Measurements from ENCODE around the gene PLAC8L1.

Gene PLAC8L1

GRCh38 chr5:146047396-146047795 is 58.0 kb downstream of the PLAC8L1 start:
- H3K4me3 ChIP-seq (ENCODE audit: low read depth, low read length), result no peak overlapping the region

GRCh38 chr5:146043722-146044121 is 61.7 kb downstream of the PLAC8L1 start:
- H3K4me3 ChIP-seq (ENCODE audit: low read depth, low read length), result no peak overlapping the region

DNA sequence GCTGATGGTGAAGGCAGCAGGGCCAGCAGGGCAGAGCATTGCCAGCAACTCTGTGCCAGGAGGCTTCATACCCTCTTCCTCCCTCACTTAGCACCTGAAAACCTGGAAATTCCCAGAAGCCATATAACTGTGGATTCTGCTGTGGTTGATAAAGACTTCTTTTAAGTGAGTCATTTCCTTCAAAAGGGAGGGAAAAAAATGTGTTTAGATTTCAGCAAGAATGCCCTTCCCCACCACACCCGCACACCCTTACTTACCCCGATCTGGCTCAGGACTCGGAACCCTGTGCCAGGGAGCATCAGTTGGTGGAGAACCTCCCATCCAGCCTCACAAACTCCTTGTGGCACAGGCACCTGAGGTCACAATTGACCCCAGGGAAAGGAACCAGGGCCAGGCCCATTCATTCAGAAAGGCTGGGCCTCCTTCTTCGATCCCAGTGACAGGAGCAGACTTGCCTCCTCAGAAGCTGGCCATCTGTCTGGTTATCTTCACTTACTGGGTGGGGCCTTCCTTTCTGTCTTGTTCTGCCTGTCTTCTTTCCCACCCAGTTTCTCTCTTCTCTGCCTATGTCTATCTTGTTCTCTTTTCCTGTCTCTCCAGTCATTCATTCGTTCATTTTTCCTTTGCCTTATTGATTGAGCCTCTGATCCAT is 62.6 kb downstream of the PLAC8L1 start:
- no peak overlapping the region for H3K4me3 ChIP-seq (ENCODE audit: low read depth, low read length)

DNA sequence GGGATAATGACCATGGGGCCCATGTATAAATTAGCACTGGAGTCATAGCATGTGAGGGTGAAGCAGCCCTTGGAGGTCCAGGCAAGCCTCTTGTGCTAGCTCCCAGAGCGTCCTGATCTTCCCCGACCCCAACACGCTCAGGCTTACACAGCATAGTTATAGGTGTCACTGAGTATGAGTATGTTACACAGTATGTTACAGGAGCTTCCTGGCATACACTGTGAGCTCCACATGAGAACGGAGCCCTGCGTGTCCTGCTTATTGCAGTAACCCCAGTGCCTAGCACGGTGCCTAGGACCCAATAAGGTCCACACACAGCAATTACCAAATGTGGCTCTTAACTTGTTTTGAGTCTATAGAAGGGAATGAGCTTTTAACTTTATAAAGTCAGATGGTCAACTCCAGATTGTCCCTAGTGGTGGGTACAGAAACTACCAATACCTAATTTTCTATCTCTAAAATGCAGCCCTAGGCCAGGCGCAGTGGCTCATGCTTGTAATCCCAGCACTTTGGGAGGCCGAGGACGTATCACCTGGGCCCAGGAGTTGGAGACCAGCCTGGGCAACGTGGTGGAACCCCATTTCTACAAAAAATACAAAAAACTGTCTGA is 64.1 kb downstream of the PLAC8L1 start:
- no peak overlapping the region for H3K4me3 ChIP-seq (ENCODE audit: low read depth, low read length)

- H3K4me3 ChIP-seq (ENCODE audit: low read depth, low read length), result no peak overlapping the region
Observed at GRCh38 chr5:146040527-146040926, 64.8 kb downstream of the PLAC8L1 start.

DNA sequence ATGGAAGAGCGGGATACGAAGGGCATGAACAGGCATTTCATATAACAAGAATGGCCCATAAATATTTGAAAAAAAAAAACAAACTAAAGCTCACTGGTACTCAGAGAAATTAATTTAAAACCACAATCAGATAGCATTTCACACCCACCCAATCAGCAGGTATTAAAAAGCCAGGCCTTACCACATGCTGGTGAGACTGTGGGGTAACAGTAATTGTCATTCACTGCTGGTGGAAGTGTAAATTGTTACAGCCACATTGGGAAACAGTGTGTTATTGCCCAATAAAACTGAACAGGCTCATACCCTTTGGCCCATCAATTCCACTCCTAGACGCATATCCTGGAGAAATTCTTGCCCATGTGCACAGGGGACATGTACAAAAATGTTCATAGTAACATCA is 66.0 kb downstream of the PLAC8L1 start:
- H3K4me3 ChIP-seq (ENCODE audit: low read depth, low read length), result no peak overlapping the region

DNA sequence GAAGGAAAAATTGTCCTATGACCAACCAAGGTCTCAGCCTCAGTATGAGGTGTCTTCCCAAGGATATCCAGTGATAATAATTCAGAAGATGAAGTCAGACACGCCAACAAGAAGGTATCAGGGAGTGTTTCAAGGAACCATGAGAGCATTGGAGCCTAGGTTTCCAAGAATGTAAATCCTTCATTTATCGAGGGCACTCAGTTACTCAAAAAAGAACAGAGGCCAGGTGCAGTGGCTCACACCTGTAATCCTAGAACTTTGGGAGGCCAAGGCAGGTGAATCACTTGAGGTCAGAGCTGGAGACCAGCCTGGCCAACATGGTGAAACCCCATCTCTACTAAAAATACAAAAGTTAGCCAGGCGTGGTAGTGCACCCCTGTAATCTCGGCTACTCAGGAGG is 70.8 kb downstream of the PLAC8L1 start:
- H3K4me3 ChIP-seq (ENCODE audit: low read depth, low read length), result no peak overlapping the region
